ENCODE results near the gene KRT6C.
"Not testable (repeated sequence)": the region's sequence is repeated elsewhere in the genome, so short reads cannot be mapped to it uniquely, and the experiment has no call there.

The KRT6C gene

DNA sequence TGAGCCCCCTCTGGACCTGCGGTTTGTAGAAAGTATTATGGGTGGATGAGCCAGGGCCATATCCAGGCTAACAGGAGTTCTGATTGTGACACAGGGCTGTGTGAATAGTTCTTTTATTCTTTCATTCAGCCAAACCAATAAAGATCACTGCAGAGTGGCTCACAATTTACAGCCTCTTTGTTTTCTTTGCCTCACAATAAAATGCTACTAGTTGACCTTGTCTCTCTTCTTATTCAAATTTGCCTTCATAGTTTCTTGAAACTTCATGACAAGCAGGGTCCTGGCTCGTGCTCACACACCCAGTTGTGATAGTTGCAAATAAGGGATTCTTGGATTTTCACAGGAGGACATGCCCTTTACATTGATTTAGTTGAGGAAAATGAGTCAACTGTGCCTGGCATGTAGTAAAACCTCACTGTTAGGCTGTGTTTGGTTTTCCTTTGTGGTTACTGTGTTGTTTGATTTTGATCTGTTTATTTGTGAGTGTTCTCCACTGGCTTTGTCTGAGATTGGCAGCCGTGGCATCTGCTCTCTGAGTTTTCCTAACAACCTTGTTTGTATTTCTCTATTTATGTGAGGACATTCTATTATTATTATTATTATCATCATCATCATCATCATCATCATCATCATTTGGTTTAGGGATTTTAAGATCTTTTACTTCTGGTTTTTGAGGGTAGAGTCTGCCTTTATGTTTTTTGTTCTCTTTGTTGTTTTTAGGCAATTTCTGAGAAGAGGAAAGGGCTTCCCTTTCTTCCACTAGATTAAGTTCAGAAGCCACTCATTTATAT, 19.0 kb downstream of the KRT6C start:
- no peak for DNase-seq

DNA sequence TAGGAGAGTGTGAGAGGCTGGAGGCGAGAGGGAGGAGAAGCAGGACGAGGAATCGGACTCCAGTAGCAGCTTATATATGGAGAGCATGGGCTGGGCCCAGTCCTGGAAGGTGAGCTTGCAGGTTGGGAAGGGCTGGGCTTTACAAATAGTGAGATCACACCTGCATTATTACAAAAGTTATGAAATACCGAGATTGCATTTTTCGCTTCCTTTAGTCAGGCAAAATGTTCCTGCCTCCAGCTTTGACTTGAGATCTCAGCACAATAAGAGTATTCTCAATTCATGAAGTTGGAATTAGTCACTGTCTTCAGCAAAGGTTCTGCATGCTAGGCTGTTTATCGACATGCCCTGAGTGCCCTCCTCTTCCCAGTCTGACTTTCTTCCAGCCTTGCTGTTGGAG, 21.5 kb downstream of the KRT6C start, which contains the start of gene KRT6B:
Gene KRT6B, minus strand, starts transcription at position 46 of the 400 bp plus-strand sequence. CDS start 68 bp downstream, outside the sequence.
- no peak for DNase-seq

DNA sequence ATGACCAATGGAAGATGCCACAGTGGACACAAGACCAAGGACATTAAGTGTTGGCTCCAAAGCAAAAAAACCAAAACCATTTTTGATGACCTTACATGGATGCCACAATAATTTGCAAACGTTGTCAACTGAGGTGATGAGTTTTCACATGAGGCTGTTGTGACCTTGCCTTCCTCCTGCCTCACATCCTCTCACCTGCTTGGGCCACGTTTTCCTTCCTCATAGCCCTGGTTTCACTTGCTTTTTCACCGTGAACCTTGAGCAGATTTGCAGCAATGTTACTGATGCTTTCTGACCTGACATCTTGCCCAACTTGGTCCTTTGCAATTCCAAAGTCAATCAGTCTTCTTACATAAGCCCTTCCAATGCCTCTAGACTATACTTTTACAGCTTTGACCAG, 25.4 kb downstream of the KRT6C start:
- DNase-seq = no peak

DNA sequence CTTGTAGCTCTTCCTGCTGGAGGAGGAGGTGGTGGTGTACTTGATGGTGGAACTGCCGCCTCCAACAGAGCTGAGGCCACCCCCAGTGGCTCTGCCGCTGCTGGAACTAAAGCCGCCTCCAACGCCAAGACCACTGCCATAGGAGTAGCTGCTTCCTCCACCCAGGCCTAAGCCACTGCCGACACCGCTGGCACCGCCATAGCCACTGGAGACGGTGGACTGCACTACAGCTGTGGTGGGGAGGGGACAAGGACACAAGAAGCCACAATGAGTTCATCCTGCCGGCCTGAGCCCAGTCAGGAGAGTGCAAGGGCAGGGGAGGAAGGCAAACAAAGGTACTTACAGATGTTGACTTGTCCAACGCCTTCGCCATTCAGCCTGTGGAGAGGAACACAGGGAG, 26.4 kb downstream of the KRT6C start:
- DNase-seq = not testable (repeated sequence)

DNA sequence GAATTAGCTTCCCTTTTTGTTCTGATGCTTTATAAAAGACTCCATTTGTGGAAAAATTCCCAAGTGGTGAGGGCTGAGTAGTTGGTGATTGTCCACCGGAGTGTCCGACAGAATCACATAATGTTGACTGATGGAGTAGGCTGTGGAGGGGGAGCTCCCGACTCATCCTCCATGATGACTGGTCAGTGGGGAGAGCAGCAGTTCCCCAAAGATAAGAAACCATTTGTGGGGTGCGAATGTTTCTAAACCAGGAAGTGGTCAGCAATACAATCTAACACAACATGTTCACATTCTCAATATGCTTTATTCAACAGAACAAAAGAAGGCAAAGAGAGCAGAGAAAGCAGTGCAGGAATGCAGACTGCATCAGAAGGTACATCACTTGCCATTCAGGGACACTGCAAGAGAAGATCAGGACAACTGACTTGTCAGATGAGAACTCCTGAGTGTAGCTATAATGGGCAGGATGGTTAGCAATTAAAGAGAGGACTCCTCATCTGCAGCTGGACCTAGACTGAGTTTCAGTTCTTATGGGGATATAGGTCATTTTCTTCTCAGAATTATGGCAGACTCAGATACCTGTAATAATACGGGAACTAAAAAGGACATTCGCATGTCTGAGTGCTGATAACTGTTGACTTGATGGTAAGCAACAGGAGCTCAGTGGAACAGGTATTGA, 27.1 kb downstream of the KRT6C start:
- DNase-seq = no peak

DNA sequence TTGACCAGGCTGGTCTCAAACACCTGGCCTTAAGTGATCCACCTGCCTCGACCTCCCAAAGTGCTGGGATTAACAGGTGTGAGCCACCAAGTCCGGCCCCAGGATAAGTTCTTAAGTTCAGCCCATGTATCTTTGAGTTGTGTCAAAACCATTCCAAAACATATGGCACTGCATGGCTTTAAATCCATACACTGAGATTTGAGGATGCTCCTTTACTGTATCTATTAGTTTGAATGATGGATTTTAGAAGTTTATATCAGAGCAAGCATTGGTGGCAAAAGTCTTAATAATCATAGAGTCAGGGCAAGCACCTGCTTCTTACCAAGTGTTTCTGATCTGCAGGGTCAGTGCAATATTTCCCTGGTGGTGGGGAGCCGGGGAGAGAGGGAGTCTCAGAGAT, 27.7 kb downstream of the KRT6C start:
- DNase-seq = no peak

DNA sequence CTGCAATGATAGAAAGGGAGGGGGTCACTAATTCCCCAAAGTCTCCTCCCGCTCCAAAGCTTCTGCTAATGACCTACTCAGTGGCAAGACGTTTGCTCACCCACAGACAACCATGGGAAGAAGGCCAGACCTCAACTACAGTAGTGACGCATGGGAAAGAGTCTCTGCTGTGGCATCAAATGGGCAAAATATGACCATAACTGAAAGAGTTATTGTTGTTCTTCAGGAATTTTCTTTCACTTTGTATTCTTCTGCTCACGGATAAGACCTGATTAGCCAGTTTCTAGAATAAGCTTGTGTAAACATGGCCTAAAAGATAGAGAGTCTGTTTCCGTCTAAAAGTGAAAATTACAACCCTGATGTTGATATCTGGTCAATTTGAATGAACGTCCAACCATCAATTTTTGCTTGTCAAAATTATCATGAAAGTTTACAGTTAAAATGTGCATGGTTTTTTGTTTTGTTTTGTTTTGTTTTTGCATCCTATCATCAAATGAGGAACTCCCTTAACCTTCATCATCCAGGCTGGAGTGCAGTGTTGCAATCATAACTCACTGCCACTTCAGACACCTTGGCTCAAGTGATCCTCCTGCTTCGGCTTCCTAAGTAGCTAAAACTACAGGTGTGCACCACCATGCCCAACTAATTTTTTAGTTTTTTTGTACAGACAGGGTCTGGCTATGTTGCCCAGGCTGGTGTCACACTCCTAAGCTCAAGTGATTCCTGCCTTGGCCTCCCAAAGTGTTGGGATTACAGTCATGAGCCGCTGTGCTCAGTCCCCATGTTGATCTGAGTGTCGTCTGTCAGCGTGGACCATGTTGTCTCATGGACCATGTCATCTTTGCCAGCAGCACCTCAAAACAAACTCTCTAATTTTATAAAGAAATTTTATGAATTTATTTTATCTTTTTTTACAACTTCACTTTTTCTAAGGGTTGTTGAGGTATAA, 28.7 kb downstream of the KRT6C start:
- no peak for DNase-seq

DNA sequence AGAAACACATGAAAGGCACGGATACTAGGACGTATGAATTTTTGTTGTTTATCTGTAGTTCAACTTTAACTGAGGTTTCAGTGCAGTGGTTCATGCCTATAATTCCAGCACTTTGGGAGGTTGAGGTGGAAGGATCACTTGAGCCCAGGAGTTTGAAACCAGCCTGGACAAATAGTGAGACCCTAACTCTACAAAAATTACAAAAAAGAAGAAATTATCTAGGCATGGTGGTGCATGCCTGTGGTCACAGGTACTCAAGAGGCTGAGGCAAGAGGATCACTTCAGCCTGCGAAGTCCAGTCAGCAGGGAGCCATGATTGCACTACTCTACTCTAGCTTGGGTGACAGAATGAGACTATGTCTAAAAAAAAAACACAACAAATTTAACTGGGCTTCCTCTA, 29.6 kb downstream of the KRT6C start:
- DNase-seq = no peak

DNA sequence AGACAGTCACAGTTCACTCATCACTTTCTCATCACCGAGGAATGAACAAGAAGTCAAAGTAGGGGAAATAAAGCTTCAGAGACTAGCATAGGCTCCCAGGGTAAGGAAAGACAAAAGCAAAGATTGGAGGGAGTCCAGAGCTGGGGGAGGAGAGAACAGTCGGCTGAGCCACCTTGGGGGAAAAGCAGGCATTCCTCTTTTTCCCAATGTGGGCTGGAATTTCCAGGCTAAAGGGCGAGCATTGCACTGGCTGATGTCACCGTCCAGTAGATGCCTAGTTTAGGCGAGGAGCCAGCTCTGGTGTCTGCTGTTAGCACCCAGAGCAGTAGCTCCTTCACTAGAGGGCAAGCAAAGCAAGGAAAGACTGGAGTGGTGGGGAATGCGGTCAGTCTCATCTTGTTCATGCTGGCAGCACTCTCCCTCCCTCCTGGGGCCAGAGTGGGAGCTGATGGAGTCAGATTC, 31.0 kb downstream of the KRT6C start:
- no peak for DNase-seq

DNA sequence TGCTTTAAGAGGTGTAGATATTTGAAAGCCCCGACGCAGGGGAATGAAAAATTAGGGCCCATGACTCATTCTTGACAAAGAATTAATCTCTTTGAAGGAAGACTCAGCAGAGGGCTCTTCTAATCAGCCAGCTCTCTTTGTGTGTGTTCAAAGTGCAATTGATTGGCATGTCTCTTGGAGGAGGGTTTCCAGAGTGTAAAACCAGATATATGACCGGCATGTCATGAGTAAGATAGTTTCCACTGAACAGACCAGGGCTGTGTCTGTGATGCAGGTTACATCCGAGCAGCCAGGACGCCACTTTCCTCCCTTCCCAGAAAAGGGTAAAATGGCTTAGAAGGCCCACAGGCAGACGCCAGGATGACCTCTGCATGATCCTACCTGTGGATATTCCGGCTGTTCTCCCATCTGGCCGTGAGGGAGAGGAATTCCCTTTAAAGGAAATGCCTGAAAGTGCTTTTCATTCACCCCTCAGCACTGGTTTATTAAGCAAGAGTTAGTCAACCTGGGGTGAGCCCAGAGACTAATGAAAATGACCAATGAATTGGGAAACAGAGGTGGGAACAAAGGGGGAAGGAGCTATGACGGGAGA, 32.2 kb downstream of the KRT6C start:
- no peak for DNase-seq

DNA sequence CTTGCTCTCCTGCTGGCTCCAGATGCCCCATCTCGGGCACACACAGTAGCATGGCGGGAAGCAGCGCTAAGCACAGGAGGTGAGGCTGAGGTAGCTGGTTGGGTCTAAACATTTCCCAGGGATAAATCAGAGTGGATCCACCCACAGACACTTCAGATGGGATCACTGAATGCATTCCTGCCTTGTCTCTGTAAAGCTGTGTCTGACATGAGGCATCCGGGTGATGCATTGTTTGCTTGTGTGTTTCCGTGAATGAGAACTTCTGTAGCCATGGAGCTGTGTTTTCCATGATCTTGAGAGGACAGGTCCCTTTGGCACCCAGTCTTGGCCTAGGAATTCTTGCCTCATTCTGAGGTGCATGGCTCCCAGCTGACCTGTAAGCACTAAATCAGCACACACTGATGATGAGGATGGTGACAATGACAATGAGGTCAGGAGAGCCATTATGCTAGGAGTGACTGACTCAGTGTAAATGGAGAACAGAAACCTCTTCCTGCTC, 32.7 kb downstream of the KRT6C start:
- no peak for DNase-seq

DNA sequence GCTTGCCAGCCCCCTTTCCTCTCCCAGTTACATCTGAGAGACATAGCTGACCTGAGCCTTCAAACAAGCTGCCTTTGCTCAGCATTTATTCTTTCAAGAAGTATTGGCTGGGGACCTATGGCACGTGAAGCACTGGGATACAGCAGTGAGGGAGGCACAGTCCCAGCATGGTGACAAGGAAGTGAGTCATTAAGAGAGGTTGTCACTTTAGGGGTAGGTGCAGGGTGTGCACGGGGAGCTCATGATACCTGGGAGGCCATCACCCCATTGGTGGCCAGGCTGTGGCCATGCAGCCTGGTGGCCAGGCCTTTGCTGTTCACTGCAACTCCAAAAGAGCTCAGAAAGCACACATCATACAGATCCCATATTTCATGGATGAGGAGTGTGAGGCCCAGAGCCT, 33.8 kb downstream of the KRT6C start:
- no peak for DNase-seq

DNA sequence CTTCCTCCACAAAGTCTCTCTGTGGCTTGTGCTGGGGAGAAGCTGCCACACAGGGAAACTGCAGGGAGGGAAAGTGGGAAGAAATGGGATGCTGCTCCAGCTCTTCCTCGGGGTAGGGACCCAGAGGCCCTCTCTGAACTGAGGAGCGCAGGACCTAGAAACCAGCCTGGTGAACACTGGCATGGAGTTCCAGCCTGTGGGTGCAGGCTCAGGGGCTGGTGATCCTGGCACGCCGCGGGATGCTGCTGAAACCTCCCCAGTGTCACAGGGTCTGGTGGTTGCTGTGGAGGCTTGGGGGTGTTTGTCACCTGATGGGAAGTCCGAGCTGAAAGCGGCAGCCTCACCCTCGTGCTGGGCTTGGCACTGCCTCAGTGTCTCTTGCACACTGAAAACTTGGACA, 34.2 kb downstream of the KRT6C start:
- DNase-seq = no peak

DNA sequence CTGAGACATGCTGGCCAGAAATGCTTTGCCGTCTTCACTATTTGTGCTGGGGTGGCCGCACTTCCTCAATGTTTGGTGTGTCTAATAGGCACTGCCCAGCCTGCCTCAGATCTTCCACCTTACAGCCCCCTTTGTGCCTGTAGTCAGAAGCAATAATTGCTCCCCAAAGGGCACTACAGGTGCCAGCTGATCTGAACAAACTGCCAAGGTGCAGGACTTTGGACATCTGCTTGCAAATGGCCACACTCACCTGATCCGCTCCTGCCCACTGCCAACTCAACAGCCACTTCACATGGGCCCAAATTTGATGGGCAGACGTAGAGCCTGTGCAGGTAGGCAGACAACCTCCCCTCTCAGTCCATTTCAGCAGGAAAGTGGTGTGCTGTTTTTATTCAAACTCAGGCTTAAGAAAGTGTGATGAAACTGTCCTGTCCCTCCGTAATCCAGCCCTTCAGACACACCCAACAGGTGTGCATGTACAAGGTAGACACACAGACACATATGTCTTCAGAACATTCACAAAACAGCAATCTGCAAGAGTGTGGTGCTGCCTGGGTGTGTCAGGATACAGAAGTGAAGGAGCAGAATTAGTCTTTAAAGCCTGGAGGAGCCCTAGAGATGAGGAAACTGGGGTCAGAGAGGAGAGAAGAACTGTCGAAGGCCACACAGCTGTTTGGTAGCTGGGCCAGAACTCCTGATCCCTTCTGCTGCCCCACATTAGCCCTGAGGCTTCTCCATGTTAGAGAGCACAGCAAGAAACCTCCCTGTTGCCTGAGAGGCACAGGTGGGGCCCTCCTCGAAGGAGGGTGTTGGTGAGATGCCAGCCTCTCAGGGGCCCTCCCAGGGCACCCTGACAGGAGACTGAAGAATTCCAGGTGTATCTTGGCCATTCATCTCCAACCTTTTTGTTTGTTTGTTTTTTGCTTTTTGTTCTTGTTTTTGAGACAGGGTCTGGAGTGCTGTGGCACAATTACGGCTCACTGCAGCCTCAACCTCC, 35.0 kb downstream of the KRT6C start:
- no peak for DNase-seq

DNA sequence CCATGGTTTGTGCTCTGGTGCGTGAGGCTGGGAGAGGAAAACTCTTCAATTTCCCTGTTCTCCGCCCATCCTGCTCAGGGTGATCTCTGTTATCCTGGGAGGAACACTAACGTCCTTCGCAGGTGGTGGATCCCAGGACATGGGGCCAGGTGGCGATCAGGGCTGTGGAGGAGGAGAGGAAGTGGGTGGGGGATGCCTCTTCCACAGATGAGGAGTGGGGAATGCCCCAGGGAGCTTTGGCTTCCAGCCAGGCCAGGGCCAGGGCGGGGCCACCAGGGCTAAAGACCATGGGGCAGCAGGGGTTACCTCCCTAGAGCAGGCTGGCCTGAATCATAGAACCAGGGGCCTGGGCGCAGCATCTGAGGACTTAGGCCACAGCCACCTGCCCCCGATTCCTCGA, 36.1 kb downstream of the KRT6C start:
- no peak for DNase-seq

DNA sequence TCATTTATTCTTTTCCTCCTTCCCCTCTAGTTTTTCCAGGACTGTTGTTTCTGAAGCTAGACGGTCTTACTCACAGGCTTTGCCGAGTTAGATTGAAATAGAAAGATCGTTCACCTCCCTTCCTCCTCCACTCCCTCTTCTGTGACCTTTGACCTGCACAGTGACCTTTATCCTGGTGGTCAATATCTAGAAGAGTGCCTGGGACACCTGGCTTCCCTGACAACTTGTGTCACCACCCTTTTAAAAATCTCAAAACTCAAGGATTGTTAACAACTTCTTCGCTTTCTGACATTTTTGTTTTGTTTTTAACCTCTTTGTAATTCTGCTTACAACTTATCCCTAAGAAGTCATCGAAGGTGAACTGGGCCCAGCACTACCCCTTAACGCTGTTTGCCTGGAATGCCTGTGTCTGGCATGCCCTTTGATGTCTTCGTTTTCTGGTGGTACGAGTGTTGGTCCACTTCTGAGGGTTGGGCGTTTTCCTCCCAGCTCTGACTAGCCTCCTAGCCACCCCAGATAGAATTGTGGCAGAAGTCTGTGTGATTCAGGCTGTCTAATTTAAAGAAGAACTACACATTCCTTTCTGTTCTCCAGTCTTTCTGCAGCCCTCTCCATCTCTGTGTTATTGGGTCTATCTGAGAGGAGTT, 36.7 kb downstream of the KRT6C start:
- no peak for DNase-seq

DNA sequence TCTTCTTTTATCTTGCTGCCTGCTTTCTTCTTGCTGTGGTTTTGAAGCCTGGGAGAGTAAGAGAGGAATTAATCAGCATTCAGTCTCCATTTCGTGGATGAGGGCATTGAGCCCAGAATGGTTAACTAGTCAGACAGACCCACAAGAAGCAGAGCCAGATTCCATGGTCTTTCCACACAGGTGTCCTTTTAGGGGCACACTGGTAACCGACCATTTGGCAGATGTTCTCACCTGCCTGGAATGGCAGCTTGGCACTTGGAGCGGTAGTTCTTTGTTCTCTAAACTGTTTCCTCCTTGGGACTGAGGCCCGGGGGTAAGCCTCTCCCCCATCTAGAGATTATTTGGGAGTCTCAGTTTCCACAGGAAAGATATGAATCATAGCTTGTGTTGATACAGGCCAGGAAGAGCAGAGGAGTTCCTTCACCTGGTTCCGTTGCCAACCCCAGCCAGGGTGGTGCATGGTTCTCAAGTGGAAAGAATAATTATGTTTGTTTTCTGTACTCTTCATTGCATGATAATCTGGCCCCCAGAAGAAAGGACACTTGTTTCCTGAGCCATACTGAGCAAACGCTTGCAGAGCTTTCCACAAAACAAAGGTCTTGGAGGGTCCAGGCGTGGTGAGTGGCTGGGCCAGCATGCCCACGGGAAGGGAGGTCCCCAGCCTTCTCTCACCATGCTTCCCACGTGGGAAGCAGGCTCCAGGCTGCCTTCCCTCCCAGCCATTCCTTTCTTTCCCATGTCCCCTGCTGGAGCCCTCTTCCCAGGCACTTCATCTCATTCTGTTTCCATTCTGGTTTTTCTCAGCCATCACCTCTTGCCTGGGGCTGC, 37.4 kb downstream of the KRT6C start:
- no peak for DNase-seq

DNA sequence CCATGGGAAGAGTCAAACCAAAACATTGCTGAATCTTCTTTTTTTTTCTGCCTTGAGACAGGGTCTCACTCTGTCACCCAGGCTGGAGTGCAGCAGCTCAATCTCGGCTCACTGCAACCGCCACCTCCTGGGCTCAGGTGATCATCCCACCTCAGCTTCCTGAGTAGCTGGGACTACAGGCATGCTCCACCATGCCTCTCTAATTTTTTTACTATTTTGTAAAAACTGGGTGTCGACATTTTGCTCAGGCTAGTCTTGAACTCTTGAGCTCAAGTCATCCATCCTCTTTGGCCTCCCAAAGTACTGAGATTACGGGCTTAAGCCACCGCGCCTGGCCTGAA, 38.0 kb downstream of the KRT6C start:
- DNase-seq = no peak

DNA sequence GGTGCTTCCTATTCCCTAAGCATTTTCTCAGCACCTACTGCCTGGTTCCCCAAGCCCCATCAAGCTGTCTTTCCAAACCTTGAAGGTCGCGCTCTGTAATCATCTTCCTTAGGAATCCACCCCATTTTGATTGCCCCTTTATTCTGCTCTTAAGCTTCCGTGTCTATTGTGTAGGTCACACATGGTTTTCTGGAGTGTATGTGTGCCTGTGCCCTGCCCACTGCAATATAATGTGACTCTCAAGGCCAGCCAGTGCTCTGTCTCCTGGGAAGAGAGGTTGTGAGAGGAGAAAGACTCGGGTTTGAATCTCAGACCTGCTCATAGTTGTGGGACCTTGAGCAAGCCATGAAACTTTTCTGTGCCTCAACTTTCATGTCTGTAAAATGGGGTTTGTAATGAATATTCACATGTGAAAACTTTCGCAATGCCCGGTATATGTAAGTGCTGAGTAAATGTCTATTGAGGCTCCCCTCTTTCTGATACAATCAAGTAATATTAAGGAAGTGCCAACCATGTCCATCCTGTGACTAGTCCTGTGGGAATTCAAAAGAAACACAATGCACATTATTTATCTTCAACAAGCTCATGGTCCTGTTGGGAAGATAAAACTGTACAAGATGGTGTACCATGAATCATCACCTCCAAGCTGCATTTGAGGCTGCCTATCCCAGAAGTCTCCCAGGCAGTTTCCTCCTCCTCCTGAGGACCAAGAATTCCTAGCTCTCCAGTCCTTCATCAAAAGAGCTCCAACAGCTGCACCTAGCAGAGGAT, 38.7 kb downstream of the KRT6C start:
- no peak for DNase-seq
